HL-60 (cell line): Measurements from ENCODE around the gene DTL.

Experiments used
- DNase-seq, 2 experiments: peaks; one replicate each; pipeline ENCODE4 v3.0.0-alpha.2; 2010 to 2020; ENCODE audit warnings: low read depth in 1 of 2, low spot score in 1 of 2
- H3K27ac ChIP-seq: fragments of 250-450 bp; sonication (Bioruptor Pico); replicated peaks from 2 replicates; pipeline ENCODE4 v1.5.1; 2020; ENCODE audit warnings: mild to moderate bottlenecking, moderate library complexity
- H3K27me3 ChIP-seq: fragments of 250-450 bp; sonication (Bioruptor Pico); 2 replicates; pipeline ENCODE4 v1.5.1; 2021; ENCODE audit warnings: mild to moderate bottlenecking, moderate library complexity; ENCODE audit not compliant: insufficient read depth, poor library complexity, severe bottlenecking
- H3K4me3 ChIP-seq: replicated peaks from 2 replicates; pipeline ENCODE4 v1.5.1; 2011; ENCODE audit warnings: mild to moderate bottlenecking, control low read depth, low read length; ENCODE audit not compliant: insufficient read depth
- GABPA ChIP-seq: IDR thresholded peaks from 2 replicates; pipeline ENCODE4 v1.6.1; 2012; ENCODE audit warnings: low read depth
- POLR2AphosphoS5 ChIP-seq: IDR thresholded peaks from 2 replicates; pipeline ENCODE4 v1.6.1; 2012; ENCODE audit warnings: low read depth
- SPI1 ChIP-seq: IDR thresholded peaks from 2 replicates; pipeline ENCODE4 v1.6.1; 2012; ENCODE audit warnings: low read depth, mild to moderate bottlenecking, borderline replicate concordance
- TF ChIP-seq, protein P1 (sequence below): IDR thresholded peaks from one replicate; pipeline ENCODE4 v1.5.1; 2011; ENCODE audit warnings: low read length, control low read depth, inconsistent platforms; ENCODE audit not compliant: insufficient read depth
- TF ChIP-seq, protein P2 (sequence below): IDR thresholded peaks from 2 replicates; pipeline ENCODE4 v1.6.1; 2012; ENCODE audit warnings: low read depth; ENCODE audit not compliant: insufficient replicate concordance

The DTL gene

DNA sequence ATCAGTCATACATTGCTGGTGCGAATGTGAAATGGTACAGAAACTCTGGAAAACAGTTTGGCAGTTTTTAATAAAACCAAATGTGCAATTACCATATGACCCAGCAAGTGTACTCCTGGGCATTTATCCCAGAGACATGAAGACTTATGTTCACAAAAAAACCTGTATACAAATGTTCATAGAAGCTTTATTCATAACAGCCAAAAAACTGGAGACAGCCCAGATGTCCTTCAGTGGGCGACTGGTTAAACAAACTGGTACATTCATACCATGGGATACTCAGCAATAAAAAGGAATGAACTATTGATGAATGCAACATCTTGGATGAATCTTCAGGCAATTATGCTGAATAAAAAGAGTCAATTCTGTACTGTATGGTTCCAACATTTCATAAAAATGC, 97.8 kb downstream of the DTL start:
- no peaks in the 10 kb centered on the region for H3K27me3 ChIP-seq
- DNase-seq: no peak
- TF ChIP-seq SPI1 (no peak), GABPA (no peak), POLR2AphosphoS5 (no peak)
- TF ChIP-seq, protein P1, sequence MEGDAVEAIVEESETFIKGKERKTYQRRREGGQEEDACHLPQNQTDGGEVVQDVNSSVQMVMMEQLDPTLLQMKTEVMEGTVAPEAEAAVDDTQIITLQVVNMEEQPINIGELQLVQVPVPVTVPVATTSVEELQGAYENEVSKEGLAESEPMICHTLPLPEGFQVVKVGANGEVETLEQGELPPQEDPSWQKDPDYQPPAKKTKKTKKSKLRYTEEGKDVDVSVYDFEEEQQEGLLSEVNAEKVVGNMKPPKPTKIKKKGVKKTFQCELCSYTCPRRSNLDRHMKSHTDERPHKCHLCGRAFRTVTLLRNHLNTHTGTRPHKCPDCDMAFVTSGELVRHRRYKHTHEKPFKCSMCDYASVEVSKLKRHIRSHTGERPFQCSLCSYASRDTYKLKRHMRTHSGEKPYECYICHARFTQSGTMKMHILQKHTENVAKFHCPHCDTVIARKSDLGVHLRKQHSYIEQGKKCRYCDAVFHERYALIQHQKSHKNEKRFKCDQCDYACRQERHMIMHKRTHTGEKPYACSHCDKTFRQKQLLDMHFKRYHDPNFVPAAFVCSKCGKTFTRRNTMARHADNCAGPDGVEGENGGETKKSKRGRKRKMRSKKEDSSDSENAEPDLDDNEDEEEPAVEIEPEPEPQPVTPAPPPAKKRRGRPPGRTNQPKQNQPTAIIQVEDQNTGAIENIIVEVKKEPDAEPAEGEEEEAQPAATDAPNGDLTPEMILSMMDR: no peak
- TF ChIP-seq, protein P2, sequence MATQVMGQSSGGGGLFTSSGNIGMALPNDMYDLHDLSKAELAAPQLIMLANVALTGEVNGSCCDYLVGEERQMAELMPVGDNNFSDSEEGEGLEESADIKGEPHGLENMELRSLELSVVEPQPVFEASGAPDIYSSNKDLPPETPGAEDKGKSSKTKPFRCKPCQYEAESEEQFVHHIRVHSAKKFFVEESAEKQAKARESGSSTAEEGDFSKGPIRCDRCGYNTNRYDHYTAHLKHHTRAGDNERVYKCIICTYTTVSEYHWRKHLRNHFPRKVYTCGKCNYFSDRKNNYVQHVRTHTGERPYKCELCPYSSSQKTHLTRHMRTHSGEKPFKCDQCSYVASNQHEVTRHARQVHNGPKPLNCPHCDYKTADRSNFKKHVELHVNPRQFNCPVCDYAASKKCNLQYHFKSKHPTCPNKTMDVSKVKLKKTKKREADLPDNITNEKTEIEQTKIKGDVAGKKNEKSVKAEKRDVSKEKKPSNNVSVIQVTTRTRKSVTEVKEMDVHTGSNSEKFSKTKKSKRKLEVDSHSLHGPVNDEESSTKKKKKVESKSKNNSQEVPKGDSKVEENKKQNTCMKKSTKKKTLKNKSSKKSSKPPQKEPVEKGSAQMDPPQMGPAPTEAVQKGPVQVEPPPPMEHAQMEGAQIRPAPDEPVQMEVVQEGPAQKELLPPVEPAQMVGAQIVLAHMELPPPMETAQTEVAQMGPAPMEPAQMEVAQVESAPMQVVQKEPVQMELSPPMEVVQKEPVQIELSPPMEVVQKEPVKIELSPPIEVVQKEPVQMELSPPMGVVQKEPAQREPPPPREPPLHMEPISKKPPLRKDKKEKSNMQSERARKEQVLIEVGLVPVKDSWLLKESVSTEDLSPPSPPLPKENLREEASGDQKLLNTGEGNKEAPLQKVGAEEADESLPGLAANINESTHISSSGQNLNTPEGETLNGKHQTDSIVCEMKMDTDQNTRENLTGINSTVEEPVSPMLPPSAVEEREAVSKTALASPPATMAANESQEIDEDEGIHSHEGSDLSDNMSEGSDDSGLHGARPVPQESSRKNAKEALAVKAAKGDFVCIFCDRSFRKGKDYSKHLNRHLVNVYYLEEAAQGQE: no peak
- H3K27ac ChIP-seq: no peak overlapping the region
- no peak overlapping the region for H3K4me3 ChIP-seq

DNA sequence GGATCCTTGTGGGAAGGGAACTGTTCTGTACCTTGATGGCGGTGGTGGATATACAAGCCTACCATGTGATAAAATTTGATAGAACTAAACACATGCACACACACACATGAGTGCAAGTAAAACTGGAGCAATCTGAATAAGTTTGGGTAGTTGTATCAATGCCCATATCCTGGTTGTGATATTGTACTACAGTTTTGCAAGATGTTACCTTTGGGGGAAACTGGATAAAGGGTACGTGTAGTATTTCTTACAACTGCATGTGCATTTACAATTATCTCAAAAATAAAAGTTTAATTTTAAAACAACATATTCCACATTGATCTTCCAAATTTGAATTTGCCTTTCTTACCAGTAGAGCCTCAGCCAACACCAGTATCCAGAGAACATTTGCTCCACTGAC, 99.6 kb downstream of the DTL start:
- TF ChIP-seq GABPA: no peak
- TF ChIP-seq SPI1: no peak
- TF ChIP-seq, protein P1: no peak
- TF ChIP-seq, protein P2: no peak
- TF ChIP-seq POLR2AphosphoS5: no peak
- Histone ChIP-seq H3K27ac (no peak overlapping the region), H3K4me3 (no peak overlapping the region), H3K27me3 (no peaks in the 10 kb centered on the region)
- no peak for DNase-seq

DNA sequence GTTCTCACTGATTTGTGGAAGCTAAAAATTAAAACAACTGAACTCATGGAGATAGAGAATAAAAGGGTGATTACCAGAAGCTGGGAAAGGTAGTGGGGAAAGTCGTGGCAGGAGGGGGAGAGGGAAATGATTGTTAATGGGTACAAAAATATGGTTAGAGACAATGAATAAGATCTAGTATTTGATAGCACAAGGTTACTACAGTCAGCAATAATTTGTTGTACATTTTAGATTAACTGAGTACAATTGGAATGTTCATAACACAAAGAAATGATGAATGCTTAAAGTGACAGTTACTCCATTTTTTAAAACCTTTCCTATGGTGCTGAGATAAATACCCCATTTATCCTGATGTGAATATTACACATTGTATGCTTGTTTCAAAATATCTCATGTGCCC, 102.3 kb downstream of the DTL start:
- no peak overlapping the region for H3K27ac ChIP-seq
- H3K4me3 ChIP-seq: no peak overlapping the region
- DNase-seq: no peak
- H3K27me3 ChIP-seq: no peaks in the 10 kb centered on the region
- TF ChIP-seq GABPA (no peak), SPI1 (no peak), POLR2AphosphoS5 (no peak)
- TF ChIP-seq, protein P1: no peak
- TF ChIP-seq, protein P2: no peak
